GM21528 (cell line): ENCODE results near the gene G6PC2.
"Not testable (repeated sequence)": the region's sequence is repeated elsewhere in the genome, so short reads cannot be mapped to it uniquely, and the experiment has no call there.

ENCODE experiments used
- ATAC-seq: cut with Tn5 transposase; IDR thresholded peaks from one replicate; pipeline ENCODE4 v1.9.1; 2021; ENCODE audit warnings: mild to moderate bottlenecking, moderate library complexity; ENCODE audit not compliant: unreplicated experiment, low FRiP score

Gene G6PC2

GRCh38 chr2:168901003-168901402, at the start of gene G6PC2:
Gene G6PC2 (plus strand): TSS chr2:168901291. CDS start chr2:168901332, 41 bp downstream.
- no peak for ATAC-seq

GRCh38 chr2:168851674-168852320, 49.3 kb upstream of the G6PC2 start:
- no peak for ATAC-seq

GRCh38 chr2:168852481-168852880, 48.6 kb upstream of the G6PC2 start:
- ATAC-seq, result no peak

GRCh38 chr2:168853471-168853870, 47.6 kb upstream of the G6PC2 start:
- no peak for ATAC-seq

GRCh38 chr2:168854651-168855050, 46.4 kb upstream of the G6PC2 start:
- no peak for ATAC-seq

- no peak for ATAC-seq
These were observed 45.5 kb upstream of the G6PC2 start for GRCh38 chr2:168855601-168856000.

GRCh38 chr2:168858146-168858545, 42.9 kb upstream of the G6PC2 start:
- no peak for ATAC-seq

- not testable (repeated sequence) for ATAC-seq
These were observed 33.9 kb upstream of the G6PC2 start for GRCh38 chr2:168867164-168867563.

- not testable (repeated sequence) for ATAC-seq
These were observed 30.7 kb upstream of the G6PC2 start for GRCh38 chr2:168870369-168870768.

GRCh38 chr2:168870824-168871223, 30.3 kb upstream of the G6PC2 start:
- ATAC-seq, result not testable (repeated sequence)

- no peak for ATAC-seq
These were observed 26.6 kb upstream of the G6PC2 start for GRCh38 chr2:168874368-168875054.

GRCh38 chr2:168882163-168882562, 18.9 kb upstream of the G6PC2 start:
- ATAC-seq, result not testable (repeated sequence)

GRCh38 chr2:168884975-168885374, 16.1 kb upstream of the G6PC2 start:
- no peak for ATAC-seq

GRCh38 chr2:168889635-168890005, 11.5 kb upstream of the G6PC2 start:
- no peak for ATAC-seq

- ATAC-seq, result peak; percentile 99
These were observed 10.9 kb upstream of the G6PC2 start, which contains the start of gene SPC25 for GRCh38 chr2:168890006-168890782. Gene SPC25 (minus strand): TSS chr2:168890430. CDS start chr2:168889519, 911 bp downstream.

- no peak for ATAC-seq
These were observed 8.8 kb upstream of the G6PC2 start for GRCh38 chr2:168892327-168892726.

- ATAC-seq, result no peak
These were observed 7.0 kb upstream of the G6PC2 start for GRCh38 chr2:168894101-168894500.

- no peak for ATAC-seq
These were observed 6.4 kb upstream of the G6PC2 start for GRCh38 chr2:168894720-168895119.

GRCh38 chr2:168895771-168896170, 5.3 kb upstream of the G6PC2 start:
- no peak for ATAC-seq

- ATAC-seq, result no peak
These were observed 4.3 kb upstream of the G6PC2 start for GRCh38 chr2:168896783-168897182.

- ATAC-seq, result no peak
These were observed 3.6 kb upstream of the G6PC2 start for GRCh38 chr2:168897449-168897848.
